GM19468 (cell line): Measurements from ENCODE around the gene MCEE.
"Not testable (repeated sequence)": the region's sequence is repeated elsewhere in the genome, so short reads cannot be mapped to it uniquely, and the experiment has no call there.

Experiments
- ATAC-seq: cut with Tn5 transposase; IDR thresholded peaks from one replicate; pipeline ENCODE4 v1.9.1; 2021; ENCODE audit warnings: mild to moderate bottlenecking, moderate library complexity, moderate number of reproducible peaks; ENCODE audit not compliant: unreplicated experiment; ENCODE audit errors: extremely low read depth

MCEE gene

GRCh38 chr2:71129114-71129901 lies 721 bp downstream of the MCEE start:
- ATAC-seq, result no peak

- ATAC-seq, result no peak
These were observed 3.1 kb downstream of the MCEE start for GRCh38 chr2:71126957-71127356.

GRCh38 chr2:71125506-71126294 lies 4.3 kb downstream of the MCEE start:
- no peak for ATAC-seq

DNA sequence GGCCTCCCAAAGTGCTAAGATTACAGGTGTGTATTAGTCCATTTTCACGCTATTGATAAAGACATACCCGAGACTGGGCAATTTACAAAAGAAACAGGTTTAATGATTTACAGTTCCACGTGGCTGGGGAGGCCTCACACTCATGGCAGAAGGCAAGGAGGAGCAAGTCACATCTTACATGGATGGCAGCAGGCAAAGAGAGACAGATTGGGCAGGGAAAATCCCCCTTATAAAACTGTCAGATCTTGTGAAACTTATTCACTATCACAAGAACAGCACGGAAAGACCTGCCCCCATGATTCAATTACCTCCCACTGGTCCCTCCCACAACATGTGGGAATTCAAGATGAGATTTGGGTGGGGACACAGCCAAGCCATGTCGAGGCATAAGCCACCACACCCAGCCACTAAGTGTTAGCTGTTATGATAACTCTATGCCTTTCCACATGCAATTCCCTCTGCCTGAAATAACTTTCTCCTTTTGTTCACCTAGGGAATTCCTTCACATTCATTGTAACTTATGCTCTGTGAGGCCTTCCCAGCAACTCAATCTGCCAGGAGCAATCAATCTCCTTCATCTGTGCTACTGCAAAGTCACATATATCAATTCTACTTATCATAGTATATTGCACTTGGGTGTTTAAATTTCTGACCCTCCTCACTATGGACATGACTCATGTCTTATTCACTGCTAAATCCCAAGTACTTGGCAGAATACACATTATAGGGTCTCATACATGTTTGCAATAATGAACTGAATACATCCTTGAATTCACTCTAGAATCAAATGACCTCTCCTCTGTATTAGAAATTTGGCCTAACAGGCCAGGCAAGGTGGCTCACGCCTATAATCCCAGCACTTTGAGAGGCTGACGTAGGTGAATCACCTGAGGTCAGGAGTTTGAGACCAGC lies 7.4 kb downstream of the MCEE start:
- no peak for ATAC-seq

DNA sequence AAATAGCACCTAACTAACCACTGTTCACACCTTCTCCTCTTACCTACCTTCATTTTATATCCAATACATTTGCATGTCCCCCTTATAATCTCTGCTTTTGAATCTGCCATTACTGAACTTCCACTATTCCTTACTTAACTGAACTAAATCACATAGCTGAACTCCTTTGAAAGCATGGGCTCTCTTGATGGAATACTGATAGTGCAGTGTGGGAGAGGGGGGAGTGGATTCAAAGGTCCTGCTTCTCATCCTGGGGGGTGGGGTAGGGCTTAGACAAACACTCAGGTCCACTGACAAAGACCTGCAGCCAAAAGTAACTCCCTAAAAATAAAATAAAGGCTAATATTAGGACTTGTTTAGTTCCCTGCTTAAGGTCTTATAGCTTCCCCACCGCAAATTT lies 8.6 kb downstream of the MCEE start:
- ATAC-seq, result no peak

- no peak for ATAC-seq
These were observed 9.8 kb downstream of the MCEE start for GRCh38 chr2:71120195-71120594.

DNA sequence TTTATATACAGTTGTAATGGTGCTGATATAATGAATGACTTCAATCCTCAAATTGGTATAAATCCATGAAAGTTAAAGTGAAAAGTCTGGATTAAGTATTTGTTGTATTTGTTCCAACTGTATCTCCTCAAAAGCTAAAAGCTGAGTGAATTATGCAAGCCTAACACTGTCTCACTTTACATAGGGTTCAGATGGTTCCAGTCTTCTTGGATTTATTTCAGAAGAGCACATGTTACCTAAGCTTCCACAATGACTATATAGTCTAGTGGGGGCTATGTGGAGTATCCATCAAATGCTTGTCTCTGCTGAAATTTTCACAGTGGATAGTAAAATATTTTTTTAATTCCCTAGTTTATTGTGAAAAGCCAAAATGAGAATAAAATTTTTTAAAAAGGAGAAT lies 13.0 kb downstream of the MCEE start:
- ATAC-seq, result no peak

DNA sequence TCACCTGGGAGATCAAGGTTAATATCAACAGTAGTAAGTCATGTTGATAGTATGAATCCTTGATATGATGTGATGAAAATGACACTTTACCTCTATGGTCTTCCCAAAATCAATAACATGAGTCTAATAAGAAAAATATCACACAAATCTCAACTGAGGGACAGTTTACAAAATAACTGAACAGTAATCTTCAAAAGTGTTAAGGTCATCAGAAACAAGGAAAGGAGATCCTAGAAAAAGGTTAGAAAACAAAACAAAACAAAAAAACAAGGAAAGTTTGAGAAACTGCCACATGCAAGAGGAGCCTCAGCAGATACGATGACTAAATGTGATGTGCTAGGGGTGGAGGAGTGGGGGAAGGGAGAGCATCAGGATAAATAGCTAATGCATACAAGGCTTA lies 16.2 kb downstream of the MCEE start:
- no peak for ATAC-seq

DNA sequence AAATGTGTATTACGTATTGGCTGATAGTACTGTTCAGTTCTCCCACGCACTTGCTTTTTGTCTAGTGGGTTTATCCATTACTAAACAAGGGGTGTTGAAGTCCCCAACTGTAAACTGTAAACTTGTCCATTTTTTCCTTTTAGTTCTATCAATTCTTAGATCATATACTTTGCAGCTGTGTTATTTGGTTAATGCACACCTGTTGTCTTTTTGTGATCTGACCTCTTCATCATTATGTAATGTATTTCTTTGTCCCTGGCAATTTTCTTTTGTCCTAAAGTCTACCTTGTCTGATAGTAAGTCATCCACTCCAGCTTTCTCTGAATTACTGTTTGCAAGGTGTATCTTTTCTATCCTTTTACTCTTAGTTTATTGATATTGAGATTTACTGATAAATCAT lies 21.9 kb downstream of the MCEE start:
- ATAC-seq, result no peak

GRCh38 chr2:71106463-71106862 lies 23.6 kb downstream of the MCEE start:
- ATAC-seq, result not testable (repeated sequence)

- ATAC-seq, result no peak
These were observed 26.2 kb downstream of the MCEE start for GRCh38 chr2:71103809-71104208.

GRCh38 chr2:71102981-71103681 lies 26.9 kb downstream of the MCEE start:
- no peak for ATAC-seq

DNA sequence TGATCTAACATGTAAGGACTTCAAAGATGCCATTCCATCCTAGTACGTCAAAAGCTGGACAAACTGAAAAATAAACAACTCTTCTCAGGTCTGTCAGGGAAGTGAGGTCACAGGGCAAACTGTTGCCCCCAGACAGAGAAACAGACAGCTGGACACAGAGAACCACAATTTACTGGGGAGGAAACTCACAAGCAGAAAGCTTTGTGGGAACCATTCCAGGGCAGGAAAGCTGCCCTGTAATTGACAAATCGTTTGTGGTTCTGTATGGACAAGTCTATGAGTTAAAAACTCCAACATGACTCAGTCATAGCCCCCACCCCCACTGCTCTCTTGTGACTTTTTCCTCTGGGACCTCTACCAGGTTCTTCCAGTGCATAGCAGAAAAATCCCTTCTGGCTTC lies 28.4 kb downstream of the MCEE start:
- no peak for ATAC-seq

GRCh38 chr2:71100195-71100964 lies 29.6 kb downstream of the MCEE start:
- no peak for ATAC-seq

DNA sequence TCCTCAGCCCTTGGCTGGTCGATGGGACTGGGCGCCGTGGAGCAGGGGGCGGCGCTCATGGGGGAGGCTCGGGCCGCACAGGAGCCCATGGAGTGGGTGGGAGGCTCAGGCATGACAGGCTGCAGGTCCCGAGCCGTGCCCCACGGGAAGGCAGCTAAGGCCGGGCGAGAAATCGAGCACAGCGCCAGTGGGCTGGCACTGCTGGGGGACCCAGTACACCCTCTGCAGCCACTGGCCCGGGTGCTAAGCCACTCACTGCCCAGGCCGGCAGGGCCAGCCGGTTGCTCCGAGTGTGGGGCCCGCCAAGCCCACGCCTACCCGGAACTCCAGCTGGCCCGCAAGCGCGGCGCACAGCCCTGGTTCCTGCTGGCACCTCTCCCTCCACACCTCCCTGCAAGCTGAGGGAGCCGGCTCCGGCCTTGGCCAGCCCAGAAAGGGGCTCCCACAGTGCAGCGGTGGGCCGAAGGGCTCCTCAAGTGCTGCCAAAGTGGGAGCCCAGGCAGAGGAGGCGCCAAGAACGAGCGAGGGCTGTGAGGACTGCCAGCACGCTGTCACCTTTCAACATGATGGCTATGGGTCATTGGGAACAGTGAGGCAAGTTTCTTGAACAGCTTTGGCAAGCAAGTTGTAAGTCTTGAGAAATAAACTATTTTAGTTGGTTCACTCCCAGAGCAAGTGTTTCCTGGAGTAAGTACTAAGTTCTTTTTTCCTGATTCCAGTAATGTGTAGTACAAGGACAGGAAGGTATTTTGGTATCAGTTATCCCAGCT lies 37.4 kb downstream of the MCEE start:
- ATAC-seq, result not testable (repeated sequence)

DNA sequence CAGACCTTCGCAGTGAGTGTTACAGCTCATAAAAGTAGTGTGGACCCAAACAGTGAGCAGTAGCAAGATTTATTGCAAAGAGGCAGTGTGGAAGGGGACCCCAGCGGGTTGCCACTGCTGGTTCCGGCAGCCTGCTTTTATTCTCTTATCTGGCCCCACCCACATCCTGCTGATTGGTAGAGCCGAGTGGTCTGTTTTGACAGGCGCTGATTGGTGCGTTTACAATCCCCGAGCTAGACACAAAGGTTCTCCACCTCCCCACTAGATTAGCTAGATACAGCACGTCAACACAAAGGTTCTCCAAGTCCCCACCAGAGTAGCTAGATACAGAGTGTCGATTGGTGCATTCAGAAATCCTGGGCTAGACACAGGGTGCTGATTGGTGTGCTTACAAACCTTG lies 38.2 kb downstream of the MCEE start:
- not testable (repeated sequence) for ATAC-seq

DNA sequence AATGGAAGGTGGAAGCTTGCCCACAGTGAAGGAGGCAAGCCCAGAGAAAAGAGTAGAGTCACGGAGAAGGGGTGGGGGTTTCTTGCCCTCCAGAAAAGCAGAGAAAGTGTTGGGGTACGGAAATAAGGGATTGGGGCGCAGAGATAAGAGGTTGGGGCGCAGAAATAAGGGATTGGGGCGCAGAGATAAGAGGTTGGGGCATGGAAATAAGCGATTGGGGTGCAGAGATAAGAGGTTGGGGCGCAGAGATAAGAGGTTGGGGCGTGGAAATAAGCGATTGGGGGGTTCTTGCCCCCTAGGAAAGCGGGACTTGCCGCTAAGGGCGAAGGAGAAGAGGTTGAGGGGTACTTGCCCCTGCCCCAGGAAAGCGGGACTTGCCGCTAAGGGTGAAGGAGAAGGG lies 40.6 kb downstream of the MCEE start:
- not testable (repeated sequence) for ATAC-seq

- not testable (repeated sequence) for ATAC-seq
These were observed 44.6 kb downstream of the MCEE start for GRCh38 chr2:71085325-71086003.
